Smooth muscle cell (in vitro differentiated cells): ENCODE results near the gene SEMG1. TPM values are rescaled to one million over a fixed set of nuclear protein-coding genes. Genes with fewer than 3 reads are reported as not detected.

Experiments used
- DNase-seq: peaks from one replicate; lab custom pipeline; 2025; ENCODE audit not compliant: unreplicated experiment; lab: John Stamatoyannopoulos, UW
- H2AFZ ChIP-seq: fragments of 200-600 bp; sonication (generic); 2 replicates; pipeline ENCODE4 v1.6.0; 2016; ENCODE audit warnings: antibody characterized with exemption, low read depth, mild to moderate bottlenecking
- H3F3A ChIP-seq: fragments of 200-600 bp; sonication (generic); 2 replicates; pipeline ENCODE4 v1.6.0; 2017; ENCODE audit warnings: antibody characterized with exemption, low read depth
- H3K27ac ChIP-seq: fragments of 200-600 bp; sonication (generic); 2 replicates; pipeline ENCODE4 v1.5.1; 2016; ENCODE audit warnings: low read depth, mild to moderate bottlenecking
- H3K27me3 ChIP-seq: fragments of 200-600 bp; sonication (generic); 2 replicates; pipeline ENCODE4 v1.6.1; 2016; ENCODE audit warnings: low read depth, mild to moderate bottlenecking
- H3K36me3 ChIP-seq: fragments of 200-600 bp; sonication (generic); 2 replicates; pipeline ENCODE4 v1.5.1; 2016; ENCODE audit warnings: low read depth
- H3K4me1 ChIP-seq: fragments of 200-600 bp; sonication (generic); 2 replicates; pipeline ENCODE4 v1.5.1; 2016; ENCODE audit warnings: low read depth
- H3K4me2 ChIP-seq: fragments of 200-600 bp; sonication (generic); 2 replicates; pipeline ENCODE4 v1.6.0; 2016; ENCODE audit warnings: mild to moderate bottlenecking
- H3K4me3 ChIP-seq: fragments of 200-600 bp; sonication (generic); 2 replicates; pipeline ENCODE4 v1.5.1; 2016; ENCODE audit warnings: mild to moderate bottlenecking
- H3K79me2 ChIP-seq: fragments of 200-600 bp; sonication (generic); 2 replicates; pipeline ENCODE4 v1.6.0; 2016; ENCODE audit warnings: low read depth, mild to moderate bottlenecking
- H3K9ac ChIP-seq: fragments of 200-600 bp; sonication (generic); 2 replicates; pipeline ENCODE4 v1.6.0; 2016; ENCODE audit warnings: low read depth
- H3K9me3 ChIP-seq: fragments of 200-600 bp; sonication (generic); replicated peaks from 2 replicates; pipeline ENCODE4 v1.5.1; 2016; ENCODE audit warnings: low read depth
- H4K20me1 ChIP-seq: fragments of 200-600 bp; sonication (generic); 2 replicates; pipeline ENCODE4 v1.6.0; 2016; ENCODE audit warnings: low read depth
- WGBS: methylation state at CpG from one replicate; pipeline ENCODE4 v1.1.7; 2016; ENCODE audit warnings: low lambda C conversion rate; 5-methylcytosine and 5-hydroxymethylcytosine counted together
- polyA plus RNA-seq: library from polyadenylated mRNA; unstranded; fragments of >200 nt; fragmentation: Nextera tagmentation; extraction: Ambion mirVana; gene quantifications from 2 replicates; pipeline ENCODE4 v1.2.1, GENCODE V29; 2016
- total RNA-seq: library from RNA; depleted of rRNA; stranded (reverse); fragments of >200 nt; gene quantifications from 2 replicates; pipeline ENCODE4 v1.2.3, GENCODE V29; 2014
- TF ChIP-seq, protein P1 (sequence below): fragments of 200-600 bp; sonication (generic); IDR thresholded peaks from 2 replicates; pipeline ENCODE4 v1.5.1; 2017; ENCODE audit warnings: borderline replicate concordance, mild to moderate bottlenecking, antibody characterized with exemption; ENCODE audit not compliant: insufficient read depth, poor library complexity, severe bottlenecking

SEMG1 gene
- total and polyA plus RNA-seq, 2 experiments from 2014 or later = not detected

DNA sequence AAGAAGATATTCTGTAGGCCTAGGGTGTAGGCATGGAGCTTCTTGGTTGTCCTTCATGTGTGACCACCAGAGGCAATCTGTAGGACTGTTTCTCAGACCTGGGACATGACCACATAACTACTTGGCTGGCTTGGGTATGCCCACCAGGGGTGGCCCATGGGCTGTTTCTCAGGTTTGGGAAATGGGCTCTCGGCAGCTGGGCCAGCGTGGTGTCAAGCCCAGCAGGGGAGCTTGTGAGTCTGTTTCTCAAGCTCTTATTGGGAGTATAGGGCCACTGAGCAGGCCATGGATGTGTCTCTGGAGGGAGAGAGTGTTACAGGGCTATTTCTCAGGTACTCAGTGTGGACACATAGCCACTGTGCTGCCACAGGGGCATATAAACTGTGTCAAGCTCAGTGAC is 11.8 kb downstream of the SEMG1 start:
- DNase-seq = no peak
- TF ChIP-seq, protein P1, sequence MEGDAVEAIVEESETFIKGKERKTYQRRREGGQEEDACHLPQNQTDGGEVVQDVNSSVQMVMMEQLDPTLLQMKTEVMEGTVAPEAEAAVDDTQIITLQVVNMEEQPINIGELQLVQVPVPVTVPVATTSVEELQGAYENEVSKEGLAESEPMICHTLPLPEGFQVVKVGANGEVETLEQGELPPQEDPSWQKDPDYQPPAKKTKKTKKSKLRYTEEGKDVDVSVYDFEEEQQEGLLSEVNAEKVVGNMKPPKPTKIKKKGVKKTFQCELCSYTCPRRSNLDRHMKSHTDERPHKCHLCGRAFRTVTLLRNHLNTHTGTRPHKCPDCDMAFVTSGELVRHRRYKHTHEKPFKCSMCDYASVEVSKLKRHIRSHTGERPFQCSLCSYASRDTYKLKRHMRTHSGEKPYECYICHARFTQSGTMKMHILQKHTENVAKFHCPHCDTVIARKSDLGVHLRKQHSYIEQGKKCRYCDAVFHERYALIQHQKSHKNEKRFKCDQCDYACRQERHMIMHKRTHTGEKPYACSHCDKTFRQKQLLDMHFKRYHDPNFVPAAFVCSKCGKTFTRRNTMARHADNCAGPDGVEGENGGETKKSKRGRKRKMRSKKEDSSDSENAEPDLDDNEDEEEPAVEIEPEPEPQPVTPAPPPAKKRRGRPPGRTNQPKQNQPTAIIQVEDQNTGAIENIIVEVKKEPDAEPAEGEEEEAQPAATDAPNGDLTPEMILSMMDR = no peak
- WGBS = 90% methylated on average over 2 of the region's 2 CpGs
- Histone ChIP-seq H3F3A (no peaks in the 10 kb centered on the region), H4K20me1 (no peaks in the 10 kb centered on the region), H3K4me1 (no peaks in the 10 kb centered on the region), H3K27ac (no peak overlapping the region), H3K4me2 (no peak overlapping the region), H3K4me3 (no peak overlapping the region), H3K79me2 (no peaks in the 10 kb centered on the region), H3K9me3 (no peaks in the 10 kb centered on the region), H3K9ac (no peak overlapping the region), H3K36me3 (no peaks in the 10 kb centered on the region), H3K27me3 (peaks cover 25% of the 10 kb centered on the region), H2AFZ (no peak overlapping the region)

DNA sequence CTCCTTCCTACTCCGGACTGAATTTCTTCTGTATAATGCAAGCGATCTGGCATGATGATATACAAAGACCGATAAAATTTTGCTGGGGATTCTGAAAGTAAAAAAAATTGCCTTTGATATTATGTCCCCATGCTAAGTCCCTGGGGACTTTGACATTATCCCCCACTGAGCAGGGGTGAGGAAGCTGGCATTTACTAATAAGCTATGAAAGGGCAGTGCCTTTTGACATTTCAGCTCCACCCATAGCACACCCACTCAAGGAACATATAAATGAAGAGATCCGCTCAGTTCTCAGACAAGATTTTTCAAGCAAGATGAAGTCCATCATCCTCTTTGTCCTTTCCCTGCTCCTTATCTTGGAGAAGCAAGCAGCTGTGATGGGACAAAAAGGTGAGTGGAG is 14.2 kb downstream of the SEMG1 start, which contains the start of gene SEMG2:
Gene SEMG2, plus strand, starts transcription at position 298 of the 400 bp plus-strand sequence. Its CDS starts 17 bp downstream, at position 315.
- TF ChIP-seq, protein P1 = no peak
- WGBS = 89% methylated on average over 4 of the region's 4 CpGs
- no peak within 1 kb of the TSS for H3K9ac ChIP-seq

DNA sequence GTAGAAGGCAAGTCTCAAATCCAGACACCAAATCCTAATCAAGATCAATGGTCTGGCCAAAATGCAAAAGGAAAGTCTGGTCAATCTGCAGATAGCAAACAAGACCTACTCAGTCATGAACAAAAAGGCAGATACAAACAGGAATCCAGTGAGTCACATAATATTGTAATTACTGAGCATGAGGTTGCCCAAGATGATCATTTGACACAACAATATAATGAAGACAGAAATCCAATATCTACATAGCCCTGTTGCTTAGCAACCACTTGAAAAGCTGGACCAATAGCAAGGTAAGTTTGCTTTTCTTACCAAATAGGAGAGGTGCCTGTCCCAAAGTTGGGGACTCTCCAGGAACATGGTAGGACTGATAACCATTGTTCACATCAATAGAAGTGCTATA is 16.3 kb downstream of the SEMG1 start:
- peaks cover 70% of the 10 kb centered on the region for H3K27me3 ChIP-seq
- TF ChIP-seq, protein P1 = no peak
- no peak for DNase-seq
- H3K4me2 ChIP-seq = no peak overlapping the region
- no peaks in the 10 kb centered on the region for H3K79me2 ChIP-seq
- H3K4me3 ChIP-seq = no peak overlapping the region
- H3K4me1 ChIP-seq = no peaks in the 10 kb centered on the region
- H3K36me3 ChIP-seq = no peaks in the 10 kb centered on the region
- no peak overlapping the region for H3K9ac ChIP-seq
- H3K9me3 ChIP-seq = no peaks in the 10 kb centered on the region
- no peaks in the 10 kb centered on the region for H3F3A ChIP-seq
- no peaks in the 10 kb centered on the region for H4K20me1 ChIP-seq
- H2AFZ ChIP-seq = no peak overlapping the region
- H3K27ac ChIP-seq = no peak overlapping the region

More for the DNA sequence above, 14.2 kb downstream of the SEMG1 start, which contains the start of gene SEMG2:
- Histone ChIP-seq H3K79me2 (no peaks in the 10 kb centered on the region), H3K4me3 (no peak within 1 kb of the TSS), H3F3A (no peaks in the 10 kb centered on the region), H3K27ac (no peak within 1 kb of the TSS), H3K27me3 (peaks cover 50% of the 10 kb centered on the region), H3K36me3 (no peaks in the 10 kb centered on the region), H3K4me1 (no peaks in the 10 kb centered on the region), H2AFZ (no peak within 1 kb of the TSS), H4K20me1 (no peaks in the 10 kb centered on the region), H3K9me3 (no peaks in the 10 kb centered on the region), H3K4me2 (no peak within 1 kb of the TSS)
- DNase-seq = no peak

DNA sequence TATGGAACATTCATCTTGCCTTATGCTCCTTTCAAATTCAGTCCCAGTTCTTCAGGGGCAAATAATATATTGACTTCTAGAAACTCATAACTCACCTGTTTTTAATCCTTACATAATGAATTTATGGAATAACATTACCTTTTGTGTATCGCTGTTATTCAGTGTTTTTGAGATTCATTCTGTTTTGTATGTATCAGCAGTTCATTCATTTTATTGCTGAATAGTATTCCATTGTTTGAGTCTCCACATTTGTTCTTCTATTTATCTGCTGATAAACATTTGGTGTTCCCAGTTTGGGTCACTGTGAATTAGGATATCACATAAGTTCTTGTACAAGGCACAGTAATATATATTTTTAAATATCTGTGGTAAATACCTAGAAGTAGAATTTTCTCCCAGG is 19.5 kb downstream of the SEMG1 start:
- no peaks in the 10 kb centered on the region for H3K79me2 ChIP-seq
- H3K27me3 ChIP-seq = peaks cover 62% of the 10 kb centered on the region
- H3K9ac ChIP-seq = no peak overlapping the region
- H2AFZ ChIP-seq = no peak overlapping the region
- no peaks in the 10 kb centered on the region for H3K4me1 ChIP-seq
- no peaks in the 10 kb centered on the region for H3K36me3 ChIP-seq
- H3K4me3 ChIP-seq = no peak overlapping the region
- no peak overlapping the region for H3K27ac ChIP-seq
- 89% methylated on average over 1 of the region's 1 CpG for WGBS
- no peaks in the 10 kb centered on the region for H3K9me3 ChIP-seq
- H3K4me2 ChIP-seq = no peak overlapping the region
- no peaks in the 10 kb centered on the region for H3F3A ChIP-seq
- no peak for DNase-seq
- H4K20me1 ChIP-seq = no peaks in the 10 kb centered on the region
- TF ChIP-seq, protein P1 = no peak
